B cell (primary cell): ENCODE results near the gene FRK. TPM values are rescaled to one million over a fixed set of nuclear protein-coding genes. Genes with fewer than 3 reads are reported as not detected.

Experiments
- ATAC-seq: fragments of 200-7000 bp; cut with Tn5 transposase; one replicate; pipeline ENCODE4 v1.10.0; 2021; ENCODE audit warnings: low read depth, mild to moderate bottlenecking, moderate number of reproducible peaks, moderate library complexity
- CTCF ChIA-PET: fragments of 350-600 bp; sonication (Branson Sonifier 250); formaldehyde crosslinking; loops from one replicate; lab custom pipeline; 2021; ENCODE audit warnings: antibody characterized with exemption, inconsistent platforms; lab: Charles Lee
- POLR2A ChIA-PET: fragments of 350-600 bp; sonication (Branson Sonifier 250); formaldehyde crosslinking; loops from one replicate; lab custom pipeline; 2021; ENCODE audit warnings: antibody characterized with exemption; lab: Charles Lee
- DNase-seq: peaks from one replicate; pipeline ENCODE4 v3.0.0; 2013
- H2AFZ ChIP-seq: 2 replicates; pipeline ENCODE4 v1.6.1; 2012; ENCODE audit warnings: mild to moderate bottlenecking, low read depth, low read length; ENCODE audit not compliant: insufficient read depth, poor library complexity, severe bottlenecking
- H3K27ac ChIP-seq, 2 donors: 1 replicate in 1 of 2; 2 replicates in 1 of 2; pipeline ENCODE4 v1.5.1; 2012 to 2013; ENCODE audit warnings: low read length in 2 of 2, mild to moderate bottlenecking in 2 of 2, moderate library complexity in 1 of 2
- H3K27me3 ChIP-seq, 4 experiments: fragments of 200-600 bp in 1 of 4; sonication (generic) in 1 of 4; replicated peaks in 1 of 4; 1 replicate in 2 of 4; 2 replicates in 2 of 4; pipeline versions ENCODE4 v1.6.1 to v1.7.0; 2013 to 2016; ENCODE audit warnings: low read length in 3 of 4, mild to moderate bottlenecking in 2 of 4, mixed read lengths in 1 of 4, moderate library complexity in 1 of 4; ENCODE audit not compliant: insufficient read depth in 4 of 4, control insufficient read depth in 3 of 4; ENCODE audit errors: control extremely low read depth in 1 of 4
- H3K36me3 ChIP-seq, 2 experiments: replicated peaks in 1 of 2; 1 replicate in 1 of 2; 2 replicates in 1 of 2; pipeline versions ENCODE4 v1.6.1 to v1.7.1; 2013; ENCODE audit warnings: low read length in 1 of 2; ENCODE audit not compliant: insufficient read depth in 2 of 2, control insufficient read depth in 1 of 2; ENCODE audit errors: control extremely low read depth in 1 of 2, extremely low read depth in 1 of 2
- H3K4me1 ChIP-seq, 2 donors: fragments of 200-600 bp in 1 of 2; sonication (generic) in 1 of 2; 1 replicate in 1 of 2; 2 replicates in 1 of 2; pipeline versions ENCODE4 v1.5.1 to v1.6.1; 2013 to 2017; ENCODE audit warnings: low read length in 2 of 2; ENCODE audit not compliant: control insufficient read depth in 2 of 2, insufficient read depth in 2 of 2
- H3K4me2 ChIP-seq: replicated peaks from 2 replicates; pipeline ENCODE3; 2012; ENCODE audit warnings: mild to moderate bottlenecking, low read depth, low read length; ENCODE audit not compliant: poor library complexity, severe bottlenecking
- H3K4me3 ChIP-seq, 5 experiments: fragments of 200-600 bp in 1 of 5; sonication (generic) in 1 of 5; 1 replicate in 3 of 5; 2 replicates in 2 of 5; pipeline versions ENCODE4 v1.5.1 to v1.7.0; 2011 to 2016; ENCODE audit warnings: low read length in 4 of 5, mild to moderate bottlenecking in 4 of 5, low read depth in 2 of 5, control low read depth in 1 of 5, moderate library complexity in 1 of 5; ENCODE audit not compliant: insufficient read depth in 1 of 5; ENCODE audit errors: control extremely low read depth in 1 of 5, extremely low read depth in 1 of 5
- H3K79me2 ChIP-seq: fragments of 200-600 bp; sonication (generic); one replicate; pipeline ENCODE4 v1.6.0; 2016; ENCODE audit warnings: low read length; ENCODE audit not compliant: control insufficient read depth, insufficient read depth
- H3K9ac ChIP-seq: fragments of 200-600 bp; sonication (generic); 2 replicates; pipeline ENCODE4 v1.6.1; 2017; ENCODE audit warnings: mild to moderate bottlenecking, low read length, moderate library complexity
- H3K9me3 ChIP-seq, 3 donors: one replicate each; pipeline versions ENCODE4 v1.6.1 to v1.7.1; 2013; ENCODE audit warnings: low read length in 2 of 3; ENCODE audit not compliant: control insufficient read depth in 2 of 3, insufficient read depth in 1 of 3; ENCODE audit errors: control extremely low read depth in 1 of 3
- H4K20me1 ChIP-seq: 2 replicates; pipeline ENCODE4 v1.6.0; 2012; ENCODE audit warnings: mild to moderate bottlenecking, low read length; ENCODE audit not compliant: insufficient read depth, control insufficient read depth, poor library complexity, severe bottlenecking
- H3K27ac Mint-ChIP-seq: one replicate; pipeline ENCODE4 v1.8.0; 2021; ENCODE audit warnings: mixed read lengths
- H3K27me3 Mint-ChIP-seq: one replicate; pipeline ENCODE4 v1.8.0; 2021; ENCODE audit warnings: mixed read lengths
- H3K4me1 Mint-ChIP-seq: one replicate; pipeline ENCODE4 v1.8.0; 2021; ENCODE audit warnings: mixed read lengths
- H3K4me3 Mint-ChIP-seq: one replicate; pipeline ENCODE4 v1.8.0; 2021; ENCODE audit warnings: mixed read lengths
- H3K9me3 Mint-ChIP-seq: one replicate; pipeline ENCODE4 v1.8.0; 2022; ENCODE audit warnings: mixed read lengths; ENCODE audit not compliant: insufficient read depth
- CTCF ChIP-seq: fragments of 200-600 bp; IDR thresholded peaks from one replicate; pipeline ENCODE4 v1.8.0; 2022; ENCODE audit warnings: antibody characterized with exemption, mild to moderate bottlenecking
- EZH2 ChIP-seq: IDR thresholded peaks from 2 replicates; pipeline ENCODE4 v1.6.1; 2012; ENCODE audit warnings: borderline replicate concordance, low read depth, mild to moderate bottlenecking, moderate library complexity, low read length; ENCODE audit not compliant: insufficient read depth, poor library complexity, severe bottlenecking
- WGBS: methylation state at CpG from one replicate; pipeline ENCODE4 v1.1.5; 2013; ENCODE audit warnings: missing lambda C conversion rate; ENCODE audit not compliant: insufficient coverage; 5-methylcytosine and 5-hydroxymethylcytosine counted together
- intact Hi-C: fragments of 100-400 bp; cut with micrococcal nuclease; formaldehyde crosslinking; loops from one replicate; pipeline ENCODE4 v1.10.0; 2022
- polyA plus RNA-seq: library from polyadenylated mRNA; depleted of rRNA; stranded (reverse); fragments of >200 nt; gene quantifications from 2 replicates; pipeline ENCODE4 v1.2.3, GENCODE V29; 2012
- total RNA-seq, 2 donors: library from RNA; stranded (reverse); fragments of 120-200 nt in 1 of 2; gene quantifications; 1 replicate in 1 of 2; 2 replicates in 1 of 2; pipeline versions ENCODE4 v1.2.3 to v1.2.4, GENCODE V29; 2013 to 2022

The FRK gene
- total and polyA plus RNA-seq, 2 donors (not counting 1 experiment from before 2014, with no cell fraction given) = 0.01 to 0.07 TPM

- intact Hi-C loops = no loop called here
- Histone ChIP-seq H3K9me3 (no peaks in the 10 kb centered on the region), H3K4me3 (no peak overlapping the region), H4K20me1 (no peaks in the 10 kb centered on the region), H3K27me3 (no peaks in the 10 kb centered on the region), H3K36me3 (no peaks in the 10 kb centered on the region), H3K4me1 (no peaks in the 10 kb centered on the region), H3K4me2 (no peak overlapping the region), H3K9ac (no peak overlapping the region), H3K27ac (no peak overlapping the region), H3K79me2 (no peaks in the 10 kb centered on the region), H2AFZ (no peak overlapping the region)
- no peak for DNase-seq
- Mint-ChIP-seq H3K4me3 (no peak overlapping the region), H3K4me1 (no peaks in the 10 kb centered on the region), H3K9me3 (no peaks in the 10 kb centered on the region), H3K27me3 (peaks cover 3% of the 10 kb centered on the region), H3K27ac (no peak overlapping the region)
- WGBS = 79% methylated on average over 2 of the region's 2 CpGs
- ChIA-PET POLR2A (no interaction called here), CTCF (no interaction called here)
- no peak for TF ChIP-seq EZH2
- no peak for TF ChIP-seq CTCF
- no peak for ATAC-seq
Measured at GRCh38 chr6:115971785-115972184, 88.9 kb downstream of the FRK start.

GRCh38 chr6:115969930-115970273, 90.8 kb downstream of the FRK start:
- CTCF ChIA-PET = no interaction called here
- Histone ChIP-seq H3K4me3 (no peak overlapping the region), H3K36me3 (no peaks in the 10 kb centered on the region), H3K27me3 (no peaks in the 10 kb centered on the region), H2AFZ (no peak overlapping the region), H3K9me3 (no peaks in the 10 kb centered on the region), H3K27ac (no peak overlapping the region), H3K9ac (no peak overlapping the region), H3K4me1 (no peaks in the 10 kb centered on the region), H3K4me2 (no peak overlapping the region), H3K79me2 (no peaks in the 10 kb centered on the region), H4K20me1 (no peaks in the 10 kb centered on the region)
- Mint-ChIP-seq H3K4me1 (no peaks in the 10 kb centered on the region), H3K27ac (no peak overlapping the region), H3K4me3 (no peak overlapping the region), H3K9me3 (no peaks in the 10 kb centered on the region), H3K27me3 (no peaks in the 10 kb centered on the region)
- DNase-seq (no peak), ATAC-seq (no peak)
- POLR2A ChIA-PET = no interaction called here
- TF ChIP-seq CTCF = no peak
- TF ChIP-seq EZH2 = no peak
- intact Hi-C loops = no loop called here
